ENCODE data around the gene MAMLD1.

Gene MAMLD1

GRCh38 chrX:150364347-150365050 lies 1.4 kb downstream of the MAMLD1 start:
- DNase-seq (ENCODE audit: low spot score in 2 of 2): peak in 1 of 2 donors; percentile 59
- Mint-ChIP-seq H3K4me3 (peak overlapping the region; percentile 91), H3K27ac (no peak overlapping the region), H3K4me1 (peaks cover 35% of the 10 kb centered on the region), H3K36me3 (no peaks in the 10 kb centered on the region), H3K9me3 (no peaks in the 10 kb centered on the region)
- ATAC-seq: peak; percentile 11

- peak; percentile 61 to 82 for DNase-seq (ENCODE audit: low spot score in 2 of 2)
- H3K9me3 Mint-ChIP-seq: no peaks in the 10 kb centered on the region
- H3K4me3 Mint-ChIP-seq: peak overlapping the region; percentile 91
- H3K36me3 Mint-ChIP-seq: no peaks in the 10 kb centered on the region
- peaks cover 28% of the 10 kb centered on the region for H3K4me1 Mint-ChIP-seq
- H3K27ac Mint-ChIP-seq: no peak overlapping the region
- ATAC-seq: peak; percentile 57
Observed at GRCh38 chrX:150365051-150365989, 2.2 kb downstream of the MAMLD1 start.

- H3K36me3 Mint-ChIP-seq: no peaks in the 10 kb centered on the region
- ATAC-seq: no peak
- DNase-seq (ENCODE audit: low spot score in 2 of 2): peak in 1 of 2 donors; percentile 50
- no peaks in the 10 kb centered on the region for H3K9me3 Mint-ChIP-seq
- H3K27ac Mint-ChIP-seq: no peak overlapping the region
- H3K4me1 Mint-ChIP-seq: peaks cover 19% of the 10 kb centered on the region
- H3K4me3 Mint-ChIP-seq: peak overlapping the region; percentile 91
Observed at GRCh38 chrX:150365990-150366911, 3.1 kb downstream of the MAMLD1 start.

GRCh38 chrX:150366951-150367545 lies 3.9 kb downstream of the MAMLD1 start:
- ATAC-seq: no peak
- H3K4me1 Mint-ChIP-seq: peaks cover 13% of the 10 kb centered on the region
- H3K36me3 Mint-ChIP-seq: no peaks in the 10 kb centered on the region
- peak overlapping the region; percentile 91 for H3K4me3 Mint-ChIP-seq
- H3K9me3 Mint-ChIP-seq: no peaks in the 10 kb centered on the region
- no peak for DNase-seq (ENCODE audit: low spot score in 2 of 2)
- no peak overlapping the region for H3K27ac Mint-ChIP-seq

- no peak for DNase-seq (ENCODE audit: low spot score in 2 of 2)
- H3K4me3 Mint-ChIP-seq: no peak overlapping the region
Observed at GRCh38 chrX:150370589-150371312, 7.6 kb downstream of the MAMLD1 start.

GRCh38 chrX:150371877-150372276 lies 8.8 kb downstream of the MAMLD1 start:
- H3K27ac Mint-ChIP-seq: no peak overlapping the region
- no peaks in the 10 kb centered on the region for H3K9me3 Mint-ChIP-seq
- no peaks in the 10 kb centered on the region for H3K36me3 Mint-ChIP-seq
- H3K4me3 Mint-ChIP-seq: no peak overlapping the region
- DNase-seq (ENCODE audit: low spot score in 2 of 2) (no peak), ATAC-seq (no peak)
- no peaks in the 10 kb centered on the region for H3K4me1 Mint-ChIP-seq

More at GRCh38 chrX:150370589-150371312, 7.6 kb downstream of the MAMLD1 start:
- Mint-ChIP-seq H3K4me1 (peaks cover 6% of the 10 kb centered on the region), H3K36me3 (no peaks in the 10 kb centered on the region), H3K27ac (no peak overlapping the region), H3K9me3 (no peaks in the 10 kb centered on the region)
- no peak for ATAC-seq

- Mint-ChIP-seq H3K36me3 (no peaks in the 10 kb centered on the region), H3K4me3 (no peak overlapping the region), H3K4me1 (no peaks in the 10 kb centered on the region), H3K27ac (no peak overlapping the region), H3K9me3 (no peaks in the 10 kb centered on the region)
- DNase-seq (ENCODE audit: low spot score in 2 of 2) (no peak), ATAC-seq (no peak)
Observed at GRCh38 chrX:150372280-150372679, 9.2 kb downstream of the MAMLD1 start.

- no peak overlapping the region for H3K27ac Mint-ChIP-seq
- DNase-seq (ENCODE audit: low spot score in 2 of 2): no peak
- no peak overlapping the region for H3K4me3 Mint-ChIP-seq
- no peak for ATAC-seq
- H3K9me3 Mint-ChIP-seq: no peaks in the 10 kb centered on the region
- H3K4me1 Mint-ChIP-seq: no peaks in the 10 kb centered on the region
- H3K36me3 Mint-ChIP-seq: no peaks in the 10 kb centered on the region
Observed at GRCh38 chrX:150372756-150373155, 9.6 kb downstream of the MAMLD1 start.

- no peak for DNase-seq (ENCODE audit: low spot score in 2 of 2)
- no peaks in the 10 kb centered on the region for H3K4me1 Mint-ChIP-seq
- H3K4me3 Mint-ChIP-seq: no peak overlapping the region
- ATAC-seq: no peak
- H3K9me3 Mint-ChIP-seq: no peaks in the 10 kb centered on the region
- H3K36me3 Mint-ChIP-seq: no peaks in the 10 kb centered on the region
- no peak overlapping the region for H3K27ac Mint-ChIP-seq
Observed at GRCh38 chrX:150375243-150375770, 12.2 kb downstream of the MAMLD1 start.

- Mint-ChIP-seq H3K4me3 (no peak overlapping the region), H3K36me3 (no peaks in the 10 kb centered on the region), H3K4me1 (peaks cover 6% of the 10 kb centered on the region), H3K27ac (no peak overlapping the region), H3K9me3 (no peaks in the 10 kb centered on the region)
- DNase-seq (ENCODE audit: low spot score in 2 of 2): no peak
- no peak for ATAC-seq
Observed at GRCh38 chrX:150377005-150377404, 13.9 kb downstream of the MAMLD1 start.

- ATAC-seq (no peak), DNase-seq (ENCODE audit: low spot score in 2 of 2) (no peak)
- H3K27ac Mint-ChIP-seq: no peak overlapping the region
- H3K4me3 Mint-ChIP-seq: no peak overlapping the region
- no peaks in the 10 kb centered on the region for H3K9me3 Mint-ChIP-seq
- peaks cover 9% of the 10 kb centered on the region for H3K4me1 Mint-ChIP-seq
- no peaks in the 10 kb centered on the region for H3K36me3 Mint-ChIP-seq
Observed at GRCh38 chrX:150405006-150405405, 41.9 kb downstream of the MAMLD1 start.

GRCh38 chrX:150405576-150405975 lies 42.5 kb downstream of the MAMLD1 start:
- DNase-seq (ENCODE audit: low spot score in 2 of 2): no peak
- Mint-ChIP-seq H3K4me1 (peaks cover 15% of the 10 kb centered on the region), H3K9me3 (no peaks in the 10 kb centered on the region), H3K4me3 (no peak overlapping the region), H3K27ac (no peak overlapping the region), H3K36me3 (no peaks in the 10 kb centered on the region)
- no peak for ATAC-seq

- Mint-ChIP-seq H3K4me1 (peaks cover 15% of the 10 kb centered on the region), H3K36me3 (no peaks in the 10 kb centered on the region), H3K4me3 (no peak overlapping the region), H3K9me3 (no peaks in the 10 kb centered on the region), H3K27ac (no peak overlapping the region)
- ATAC-seq (no peak), DNase-seq (ENCODE audit: low spot score in 2 of 2) (no peak)
Observed at GRCh38 chrX:150406596-150406995, 43.5 kb downstream of the MAMLD1 start.

- no peak overlapping the region for H3K4me3 Mint-ChIP-seq
- no peak for ATAC-seq
- H3K4me1 Mint-ChIP-seq: peaks cover 21% of the 10 kb centered on the region
- no peaks in the 10 kb centered on the region for H3K9me3 Mint-ChIP-seq
- H3K36me3 Mint-ChIP-seq: no peaks in the 10 kb centered on the region
- no peak overlapping the region for H3K27ac Mint-ChIP-seq
- no peak for DNase-seq (ENCODE audit: low spot score in 2 of 2)
Observed at GRCh38 chrX:150408007-150408406, 44.9 kb downstream of the MAMLD1 start.

All from stimulated activated effector memory CD8-positive, alpha-beta T cell treated with anti-CD3 and anti-CD28 coated beads, Interleukin-12 subunit alpha, Interleukin-12 subunit beta, amount 100 ng/mL, for 72 hours (primary cell).